GM12873 (cell line): ENCODE data around the gene EML5.

Source experiments
- CTCF ChIP-seq: IDR thresholded peaks from 2 replicates; pipeline ENCODE4 v1.5.1; 2012; ENCODE audit warnings: low read depth, mild to moderate bottlenecking, moderate library complexity, low read length, control low read depth; ENCODE audit not compliant: insufficient read depth; ENCODE audit errors: missing control alignments

Gene EML5

GRCh38 chr14:88750413-88750812, 42.3 kb downstream of the EML5 start:
- TF ChIP-seq CTCF: no peak

- TF ChIP-seq CTCF: no peak
Measured at GRCh38 chr14:88749139-88749538, 43.6 kb downstream of the EML5 start.

GRCh38 chr14:88748288-88748687, 44.5 kb downstream of the EML5 start:
- no peak for TF ChIP-seq CTCF

GRCh38 chr14:88746052-88746451, 46.7 kb downstream of the EML5 start:
- TF ChIP-seq CTCF: no peak

- no peak for TF ChIP-seq CTCF
Measured at GRCh38 chr14:88737245-88737644, 55.5 kb downstream of the EML5 start.

GRCh38 chr14:88733121-88733520, 59.6 kb downstream of the EML5 start:
- TF ChIP-seq CTCF: no peak

- TF ChIP-seq CTCF: peak; percentile 25
Measured at GRCh38 chr14:88729159-88729558, 63.6 kb downstream of the EML5 start.
